B cell (primary cell): Measurements from ENCODE around the gene NDUFS7. TPM values are rescaled to one million over a fixed set of nuclear protein-coding genes. Genes with fewer than 3 reads are reported as not detected.
"Not testable (repeated sequence)": the region's sequence is repeated elsewhere in the genome, so short reads cannot be mapped to it uniquely, and the experiment has no call there.

Experiments
- ATAC-seq: fragments of 200-7000 bp; cut with Tn5 transposase; one replicate; pipeline ENCODE4 v1.10.0; 2021; ENCODE audit warnings: low read depth, mild to moderate bottlenecking, moderate number of reproducible peaks, moderate library complexity
- CTCF ChIA-PET: fragments of 350-600 bp; sonication (Branson Sonifier 250); formaldehyde crosslinking; loops from one replicate; lab custom pipeline; 2021; ENCODE audit warnings: antibody characterized with exemption, inconsistent platforms; lab: Charles Lee
- POLR2A ChIA-PET: fragments of 350-600 bp; sonication (Branson Sonifier 250); formaldehyde crosslinking; loops from one replicate; lab custom pipeline; 2021; ENCODE audit warnings: antibody characterized with exemption; lab: Charles Lee
- DNase-seq: peaks from one replicate; pipeline ENCODE4 v3.0.0; 2013
- H2AFZ ChIP-seq: 2 replicates; pipeline ENCODE4 v1.6.1; 2012; ENCODE audit warnings: mild to moderate bottlenecking, low read depth, low read length; ENCODE audit not compliant: insufficient read depth, poor library complexity, severe bottlenecking
- H3K27ac ChIP-seq, 2 donors: 1 replicate in 1 of 2; 2 replicates in 1 of 2; pipeline ENCODE4 v1.5.1; 2012 to 2013; ENCODE audit warnings: low read length in 2 of 2, mild to moderate bottlenecking in 2 of 2, moderate library complexity in 1 of 2
- H3K27me3 ChIP-seq, 4 experiments: fragments of 200-600 bp in 1 of 4; sonication (generic) in 1 of 4; replicated peaks in 1 of 4; 1 replicate in 2 of 4; 2 replicates in 2 of 4; pipeline versions ENCODE4 v1.6.1 to v1.7.0; 2013 to 2016; ENCODE audit warnings: low read length in 3 of 4, mild to moderate bottlenecking in 2 of 4, mixed read lengths in 1 of 4, moderate library complexity in 1 of 4; ENCODE audit not compliant: insufficient read depth in 4 of 4, control insufficient read depth in 3 of 4; ENCODE audit errors: control extremely low read depth in 1 of 4
- H3K36me3 ChIP-seq, 2 experiments: replicated peaks in 1 of 2; 1 replicate in 1 of 2; 2 replicates in 1 of 2; pipeline versions ENCODE4 v1.6.1 to v1.7.1; 2013; ENCODE audit warnings: low read length in 1 of 2; ENCODE audit not compliant: insufficient read depth in 2 of 2, control insufficient read depth in 1 of 2; ENCODE audit errors: control extremely low read depth in 1 of 2, extremely low read depth in 1 of 2
- H3K4me1 ChIP-seq, 2 donors: fragments of 200-600 bp in 1 of 2; sonication (generic) in 1 of 2; 1 replicate in 1 of 2; 2 replicates in 1 of 2; pipeline versions ENCODE4 v1.5.1 to v1.6.1; 2013 to 2017; ENCODE audit warnings: low read length in 2 of 2; ENCODE audit not compliant: control insufficient read depth in 2 of 2, insufficient read depth in 2 of 2
- H3K4me2 ChIP-seq: replicated peaks from 2 replicates; pipeline ENCODE3; 2012; ENCODE audit warnings: mild to moderate bottlenecking, low read depth, low read length; ENCODE audit not compliant: poor library complexity, severe bottlenecking
- H3K4me3 ChIP-seq, 5 experiments: fragments of 200-600 bp in 1 of 5; sonication (generic) in 1 of 5; 1 replicate in 3 of 5; 2 replicates in 2 of 5; pipeline versions ENCODE4 v1.5.1 to v1.7.0; 2011 to 2016; ENCODE audit warnings: low read length in 4 of 5, mild to moderate bottlenecking in 4 of 5, low read depth in 2 of 5, control low read depth in 1 of 5, moderate library complexity in 1 of 5; ENCODE audit not compliant: insufficient read depth in 1 of 5; ENCODE audit errors: control extremely low read depth in 1 of 5, extremely low read depth in 1 of 5
- H3K79me2 ChIP-seq: fragments of 200-600 bp; sonication (generic); one replicate; pipeline ENCODE4 v1.6.0; 2016; ENCODE audit warnings: low read length; ENCODE audit not compliant: control insufficient read depth, insufficient read depth
- H3K9ac ChIP-seq: fragments of 200-600 bp; sonication (generic); 2 replicates; pipeline ENCODE4 v1.6.1; 2017; ENCODE audit warnings: mild to moderate bottlenecking, low read length, moderate library complexity
- H3K9me3 ChIP-seq, 3 donors: one replicate each; pipeline versions ENCODE4 v1.6.1 to v1.7.1; 2013; ENCODE audit warnings: low read length in 2 of 3; ENCODE audit not compliant: control insufficient read depth in 2 of 3, insufficient read depth in 1 of 3; ENCODE audit errors: control extremely low read depth in 1 of 3
- H4K20me1 ChIP-seq: 2 replicates; pipeline ENCODE4 v1.6.0; 2012; ENCODE audit warnings: mild to moderate bottlenecking, low read length; ENCODE audit not compliant: insufficient read depth, control insufficient read depth, poor library complexity, severe bottlenecking
- H3K27ac Mint-ChIP-seq: one replicate; pipeline ENCODE4 v1.8.0; 2021; ENCODE audit warnings: mixed read lengths
- H3K27me3 Mint-ChIP-seq: one replicate; pipeline ENCODE4 v1.8.0; 2021; ENCODE audit warnings: mixed read lengths
- H3K4me1 Mint-ChIP-seq: one replicate; pipeline ENCODE4 v1.8.0; 2021; ENCODE audit warnings: mixed read lengths
- H3K4me3 Mint-ChIP-seq: one replicate; pipeline ENCODE4 v1.8.0; 2021; ENCODE audit warnings: mixed read lengths
- H3K9me3 Mint-ChIP-seq: one replicate; pipeline ENCODE4 v1.8.0; 2022; ENCODE audit warnings: mixed read lengths; ENCODE audit not compliant: insufficient read depth
- CTCF ChIP-seq: fragments of 200-600 bp; IDR thresholded peaks from one replicate; pipeline ENCODE4 v1.8.0; 2022; ENCODE audit warnings: antibody characterized with exemption, mild to moderate bottlenecking
- EZH2 ChIP-seq: IDR thresholded peaks from 2 replicates; pipeline ENCODE4 v1.6.1; 2012; ENCODE audit warnings: borderline replicate concordance, low read depth, mild to moderate bottlenecking, moderate library complexity, low read length; ENCODE audit not compliant: insufficient read depth, poor library complexity, severe bottlenecking
- WGBS: methylation state at CpG from one replicate; pipeline ENCODE4 v1.1.5; 2013; ENCODE audit warnings: missing lambda C conversion rate; ENCODE audit not compliant: insufficient coverage; 5-methylcytosine and 5-hydroxymethylcytosine counted together
- intact Hi-C: fragments of 100-400 bp; cut with micrococcal nuclease; formaldehyde crosslinking; loops from one replicate; pipeline ENCODE4 v1.10.0; 2022
- polyA plus RNA-seq: library from polyadenylated mRNA; depleted of rRNA; stranded (reverse); fragments of >200 nt; gene quantifications from 2 replicates; pipeline ENCODE4 v1.2.3, GENCODE V29; 2012
- total RNA-seq, 2 donors: library from RNA; stranded (reverse); fragments of 120-200 nt in 1 of 2; gene quantifications; 1 replicate in 1 of 2; 2 replicates in 1 of 2; pipeline versions ENCODE4 v1.2.3 to v1.2.4, GENCODE V29; 2013 to 2022

Gene NDUFS7
- total and polyA plus RNA-seq, 2 donors (not counting 1 experiment from before 2014, with no cell fraction given), result 58.8 to 141 TPM

GRCh38 chr19:1438933-1439354, 55.2 kb downstream of the NDUFS7 start:
- no peaks in the 10 kb centered on the region for H3K27me3 ChIP-seq
- peaks cover 7 to 16% of the 10 kb centered on the region in 2 donors for H3K4me1 ChIP-seq
- H3K9me3 ChIP-seq, result no peaks in the 10 kb centered on the region
- DNase-seq (no peak), ATAC-seq (no peak)
- Mint-ChIP-seq H3K4me3 (peak overlapping the region; percentile 99), H3K27me3 (no peaks in the 10 kb centered on the region), H3K27ac (peak overlapping the region; percentile 99), H3K9me3 (no peaks in the 10 kb centered on the region), H3K4me1 (peaks cover 18% of the 10 kb centered on the region)
- H4K20me1 ChIP-seq, result peaks cover 63% of the 10 kb centered on the region
- peak overlapping the region; percentile 99 for H3K9ac ChIP-seq
- POLR2A ChIA-PET, result interaction anchor here (0.9 kb wide), 1 partner anchor 27 kb away, joined by 3 read pairs; no protein-coding TSS in a partner anchor
- WGBS, result under 1% methylated on average over 25 of the region's 26 CpGs
- no peak overlapping the region for H2AFZ ChIP-seq
- H3K27ac ChIP-seq, result peak overlapping the region in 1 of 2 donors; percentile 95
- peaks cover 21% of the 10 kb centered on the region for H3K79me2 ChIP-seq
- H3K4me3 ChIP-seq, result peak overlapping the region; percentile 32 to 100 (median 97)
- H3K36me3 ChIP-seq, result peaks cover 0 to 38% of the 10 kb centered on the region in 2 experiments
- H3K4me2 ChIP-seq, result peak overlapping the region; percentile 91
- CTCF ChIA-PET, result no interaction called here
- TF ChIP-seq CTCF (no peak), EZH2 (no peak)
- intact Hi-C loops, result loop anchor here (1.0 kb wide), 1 partner anchor 32 kb away; the partner anchor contains the start of gene DAZAP1

- H3K79me2 ChIP-seq, result peaks cover 21% of the 10 kb centered on the region
Observed at GRCh38 chr19:1439525-1440417, 56.1 kb downstream of the NDUFS7 start.

More at GRCh38 chr19:1439525-1440417, 56.1 kb downstream of the NDUFS7 start:
- H2AFZ ChIP-seq, DNase-seq, H3K9me3 ChIP-seq, CTCF ChIA-PET, H3K27me3 Mint-ChIP-seq, H3K9me3 Mint-ChIP-seq, ATAC-seq, H3K27me3 ChIP-seq, intact Hi-C loops: not testable (repeated sequence)
- Mint-ChIP-seq H3K4me3 (peak overlapping the region; percentile 99), H3K4me1 (peaks cover 20% of the 10 kb centered on the region), H3K27ac (peak overlapping the region; percentile 99)
- peak overlapping the region; percentile 99 for H3K9ac ChIP-seq
- WGBS, result 82% methylated on average over 57 of the region's 57 CpGs
- peaks cover 60% of the 10 kb centered on the region for H4K20me1 ChIP-seq
- peaks cover 0 to 30% of the 10 kb centered on the region in 2 experiments for H3K36me3 ChIP-seq
- H3K4me1 ChIP-seq, result peaks cover 10 to 21% of the 10 kb centered on the region in 2 donors
- POLR2A ChIA-PET, result interaction anchor here (0.9 kb wide), 1 partner anchor 26 kb away, joined by 3 read pairs; no protein-coding TSS in a partner anchor
- H3K4me3 ChIP-seq, result peak overlapping the region in 4 of 5 experiments; percentile 87 to 100 (median 97)
- H3K4me2 ChIP-seq, result peak overlapping the region; percentile 91
- H3K27ac ChIP-seq, result peak overlapping the region in 1 of 2 donors; percentile 95
